H9 (cell line): ENCODE data around the gene LENG1. TPM values are rescaled to one million over a fixed set of nuclear protein-coding genes. Genes with fewer than 3 reads are reported as not detected.

ENCODE experiments used
- DNase-seq: peaks from one replicate; pipeline ENCODE4 v3.0.0-alpha.2; 2017
- H2AFZ ChIP-seq: one replicate; pipeline ENCODE4 v1.6.1; 2013; ENCODE audit warnings: mild to moderate bottlenecking, low read length, control low read depth, moderate library complexity
- H2AK5ac ChIP-seq: 2 replicates; pipeline ENCODE4 v1.6.1; 2013; ENCODE audit warnings: low read length, control low read depth, mixed read lengths; ENCODE audit not compliant: insufficient read length
- H2BK120ac ChIP-seq: one replicate; pipeline ENCODE4 v1.6.1; 2013; ENCODE audit warnings: low read depth, mild to moderate bottlenecking, low read length, control low read depth, inconsistent platforms; ENCODE audit not compliant: poor library complexity, severe bottlenecking
- H2BK12ac ChIP-seq: 2 replicates; pipeline ENCODE4 v1.6.1; 2013; ENCODE audit warnings: low read length, control low read depth, mixed read lengths, low read depth; ENCODE audit not compliant: insufficient read length
- H2BK15ac ChIP-seq: 2 replicates; pipeline ENCODE4 v1.6.1; 2013; ENCODE audit warnings: low read depth, low read length, control low read depth
- H2BK20ac ChIP-seq: one replicate; pipeline ENCODE4 v1.6.1; 2013; ENCODE audit warnings: low read depth, mild to moderate bottlenecking, low read length, control low read depth, inconsistent platforms; ENCODE audit not compliant: poor library complexity, severe bottlenecking
- H2BK5ac ChIP-seq: 2 replicates; pipeline ENCODE4 v1.6.1; 2013; ENCODE audit warnings: low read length, control low read depth, mixed read lengths; ENCODE audit not compliant: insufficient read length
- H3K14ac ChIP-seq: 2 replicates; pipeline ENCODE4 v1.6.1; 2013; ENCODE audit warnings: low read length, control low read depth; ENCODE audit not compliant: insufficient read depth
- H3K18ac ChIP-seq: 2 replicates; pipeline ENCODE4 v1.6.1; 2013; ENCODE audit warnings: low read depth, mild to moderate bottlenecking, mixed read lengths, low read length, control low read depth; ENCODE audit not compliant: insufficient read length
- H3K23ac ChIP-seq: 2 replicates; pipeline ENCODE4 v1.6.1; 2013; ENCODE audit warnings: low read length, control low read depth, mixed read lengths, low read depth; ENCODE audit not compliant: insufficient read length
- H3K23me2 ChIP-seq: 2 replicates; pipeline ENCODE4 v1.6.1; 2013; ENCODE audit warnings: low read depth, mild to moderate bottlenecking, mixed read lengths, low read length, control low read depth; ENCODE audit not compliant: insufficient read length, poor library complexity, severe bottlenecking
- H3K27ac ChIP-seq: 2 replicates; pipeline ENCODE4 v1.5.1; 2013; ENCODE audit warnings: low read length, control low read depth, mixed read lengths, low read depth; ENCODE audit not compliant: insufficient read length
- H3K27me3 ChIP-seq: 2 replicates; pipeline ENCODE4 v1.6.1; 2013; ENCODE audit warnings: low read length, control low read depth, inconsistent platforms; ENCODE audit not compliant: insufficient read depth
- H3K4ac ChIP-seq: 2 replicates; pipeline ENCODE4 v1.6.1; 2013; ENCODE audit warnings: low read depth, mild to moderate bottlenecking, control low read depth, inconsistent platforms, low read length, moderate library complexity
- H3K4me1 ChIP-seq: 2 replicates; pipeline ENCODE4 v1.6.1; 2013; ENCODE audit warnings: low read length, control low read depth, inconsistent platforms; ENCODE audit not compliant: insufficient read depth
- H3K4me2 ChIP-seq: 2 replicates; pipeline ENCODE4 v1.6.1; 2013; ENCODE audit warnings: low read length, control low read depth, mixed read lengths; ENCODE audit not compliant: insufficient read length, insufficient read depth
- H3K56ac ChIP-seq: 2 replicates; pipeline ENCODE4 v1.6.1; 2013; ENCODE audit warnings: low read depth, mild to moderate bottlenecking, mixed read lengths, low read length, control low read depth; ENCODE audit not compliant: insufficient read length
- H3K79me1 ChIP-seq: 2 replicates; pipeline ENCODE4 v1.6.1; 2013; ENCODE audit warnings: low read depth, mild to moderate bottlenecking, moderate library complexity, low read length, control low read depth, inconsistent platforms; ENCODE audit not compliant: insufficient read depth, poor library complexity, severe bottlenecking
- H3K79me2 ChIP-seq: 2 replicates; pipeline ENCODE4 v1.6.1; 2013; ENCODE audit warnings: low read length, control low read depth, inconsistent platforms; ENCODE audit not compliant: insufficient read depth
- H3K9ac ChIP-seq: 2 replicates; pipeline ENCODE4 v1.6.1; 2013; ENCODE audit warnings: low read length, control low read depth, mixed read lengths; ENCODE audit not compliant: insufficient read length; ENCODE audit errors: extremely low read depth
- H3K9me3 ChIP-seq: one replicate; pipeline ENCODE4 v1.6.1; 2013; ENCODE audit warnings: low read depth, low read length, inconsistent platforms; ENCODE audit not compliant: control insufficient read depth
- H3T11ph ChIP-seq: one replicate; pipeline ENCODE4 v1.6.1; 2013; ENCODE audit warnings: mild to moderate bottlenecking, low read length, control low read depth, inconsistent platforms
- H4K20me1 ChIP-seq: one replicate; pipeline ENCODE4 v1.6.1; 2013; ENCODE audit not compliant: control insufficient read depth, insufficient read length, insufficient read depth
- H4K5ac ChIP-seq: 2 replicates; pipeline ENCODE4 v1.6.1; 2013; ENCODE audit warnings: low read depth, mild to moderate bottlenecking, mixed read lengths, low read length, control low read depth; ENCODE audit not compliant: insufficient read length
- H4K8ac ChIP-seq: replicated peaks from 2 replicates; pipeline ENCODE4 v1.6.1; 2013; ENCODE audit warnings: low read length, control low read depth, mixed read lengths, low read depth; ENCODE audit not compliant: insufficient read length
- H4K91ac ChIP-seq: 2 replicates; pipeline ENCODE4 v1.6.1; 2013; ENCODE audit warnings: low read depth, mild to moderate bottlenecking, moderate library complexity, mixed read lengths, low read length, control low read depth; ENCODE audit not compliant: insufficient read length
- H3K27ac Mint-ChIP-seq, 3 experiments: 2 replicates in 2 of 3; 3 replicates in 1 of 3; pipeline ENCODE4 v1.8.0; 2020 to 2021; ENCODE audit warnings: mixed read lengths in 3 of 3, mild to moderate bottlenecking in 1 of 3, moderate library complexity in 1 of 3
- H3K27me3 Mint-ChIP-seq: 2 replicates; pipeline ENCODE4 v1.8.0; 2021; ENCODE audit warnings: low read depth, mild to moderate bottlenecking, moderate library complexity, mixed read lengths
- H3K36me3 Mint-ChIP-seq, 3 experiments: 2 replicates in 2 of 3; 3 replicates in 1 of 3; pipeline ENCODE4 v1.8.0; 2020 to 2021; ENCODE audit warnings: low read depth in 3 of 3, mixed read lengths in 3 of 3; ENCODE audit not compliant: insufficient read depth in 1 of 3
- H3K4me1 Mint-ChIP-seq, 2 experiments: 2 replicates each; pipeline ENCODE4 v1.8.0; 2020; ENCODE audit warnings: mixed read lengths in 2 of 2
- H3K4me3 Mint-ChIP-seq, 2 experiments: 2 replicates in 1 of 2; 3 replicates in 1 of 2; pipeline ENCODE4 v1.8.0; 2020 to 2021; ENCODE audit warnings: mild to moderate bottlenecking in 2 of 2, mixed read lengths in 2 of 2, moderate library complexity in 1 of 2
- H3K9me3 Mint-ChIP-seq, 2 experiments: 2 replicates in 1 of 2; 3 replicates in 1 of 2; pipeline ENCODE4 v1.8.0; 2020; ENCODE audit warnings: mild to moderate bottlenecking in 2 of 2, mixed read lengths in 2 of 2, moderate library complexity in 1 of 2
- WGBS: extraction: QIAGEN DNeasy Blood & Tissue Kit; methylation state at CpG from one replicate; pipeline ENCODE4 v1.1.7; 2013; ENCODE audit warnings: missing lambda C conversion rate, low lambda C conversion rate, mixed read lengths; ENCODE audit not compliant: insufficient read length; ENCODE audit errors: extremely low coverage; 5-methylcytosine and 5-hydroxymethylcytosine counted together
- total RNA-seq: library from RNA; stranded (reverse); gene quantifications from 2 replicates; pipeline ENCODE4 v1.2.1, GENCODE V29; 2021
- TF ChIP-seq, protein P1 (sequence below): fragments of 200-600 bp; sonication (generic); conservative IDR thresholded peaks from 3 replicates; pipeline ENCODE4 v1.8.0; 2021; ENCODE audit warnings: antibody characterized with exemption, mild to moderate bottlenecking

LENG1 gene
- total RNA-seq, 1 experiment from 2014 or later: 7.1 TPM

DNA sequence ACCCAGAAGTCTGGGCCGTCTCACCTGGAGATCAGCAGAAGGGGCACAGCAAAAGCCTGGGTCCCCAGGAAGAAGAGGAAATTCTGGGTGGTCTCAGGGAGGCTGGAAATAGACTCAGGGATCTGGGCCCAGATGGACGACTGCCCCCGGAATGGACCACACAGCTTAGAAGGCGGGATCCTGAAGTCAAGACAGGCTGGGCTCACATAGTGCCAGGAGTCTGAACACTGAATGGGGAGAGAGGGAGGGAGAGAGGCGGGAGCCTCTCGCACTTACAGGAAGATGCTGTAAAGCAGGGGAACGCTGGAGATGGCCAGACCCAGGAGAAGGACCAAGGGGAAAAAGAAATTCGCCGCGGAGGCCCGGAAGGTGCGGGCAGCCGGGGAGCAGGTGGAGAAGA is 1.3 kb upstream of the LENG1 start:
- Histone ChIP-seq H4K5ac (no peak overlapping the region), H3K4me2 (peak overlapping the region; percentile 81), H2BK5ac (no peak overlapping the region), H2AK5ac (no peak overlapping the region), H3K23ac (no peak overlapping the region), H2AFZ (no peak overlapping the region), H3K23me2 (peaks cover 18% of the 10 kb centered on the region), H3K27ac (no peak overlapping the region), H3K56ac (no peak overlapping the region), H2BK120ac (no peak overlapping the region), H3T11ph (no peak overlapping the region), H4K8ac (no peak overlapping the region), H3K9me3 (no peaks in the 10 kb centered on the region), H3K27me3 (no peaks in the 10 kb centered on the region), H2BK20ac (no peak overlapping the region), H3K79me1 (no peaks in the 10 kb centered on the region), H2BK12ac (no peak overlapping the region), H2BK15ac (no peak overlapping the region), H3K4me1 (no peaks in the 10 kb centered on the region), H3K79me2 (no peaks in the 10 kb centered on the region; the same call in 1 of the 2 replicates), H4K91ac (no peak overlapping the region), H3K9ac (peak overlapping the region; percentile 59), H3K4ac (no peak overlapping the region), H3K18ac (no peak overlapping the region), H3K14ac (0 out of 2 replicates have a peak overlapping the region, but pooled peaks have one; percentile 15), H4K20me1 (no peaks in the 10 kb centered on the region)
- peaks cover 0 to 5% of the 10 kb centered on the region in 2 experiments; a peak in 2 of 5 replicates for H3K9me3 Mint-ChIP-seq
- TF ChIP-seq, protein P1, sequence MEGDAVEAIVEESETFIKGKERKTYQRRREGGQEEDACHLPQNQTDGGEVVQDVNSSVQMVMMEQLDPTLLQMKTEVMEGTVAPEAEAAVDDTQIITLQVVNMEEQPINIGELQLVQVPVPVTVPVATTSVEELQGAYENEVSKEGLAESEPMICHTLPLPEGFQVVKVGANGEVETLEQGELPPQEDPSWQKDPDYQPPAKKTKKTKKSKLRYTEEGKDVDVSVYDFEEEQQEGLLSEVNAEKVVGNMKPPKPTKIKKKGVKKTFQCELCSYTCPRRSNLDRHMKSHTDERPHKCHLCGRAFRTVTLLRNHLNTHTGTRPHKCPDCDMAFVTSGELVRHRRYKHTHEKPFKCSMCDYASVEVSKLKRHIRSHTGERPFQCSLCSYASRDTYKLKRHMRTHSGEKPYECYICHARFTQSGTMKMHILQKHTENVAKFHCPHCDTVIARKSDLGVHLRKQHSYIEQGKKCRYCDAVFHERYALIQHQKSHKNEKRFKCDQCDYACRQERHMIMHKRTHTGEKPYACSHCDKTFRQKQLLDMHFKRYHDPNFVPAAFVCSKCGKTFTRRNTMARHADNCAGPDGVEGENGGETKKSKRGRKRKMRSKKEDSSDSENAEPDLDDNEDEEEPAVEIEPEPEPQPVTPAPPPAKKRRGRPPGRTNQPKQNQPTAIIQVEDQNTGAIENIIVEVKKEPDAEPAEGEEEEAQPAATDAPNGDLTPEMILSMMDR: no peak
- peak overlapping the region in 2 of 3 experiments; percentile 96 to 99; a peak in 4 of 7 replicates for H3K27ac Mint-ChIP-seq
- peaks cover 40% of the 10 kb centered on the region for H3K27me3 Mint-ChIP-seq
- DNase-seq: no peak
- H3K4me3 Mint-ChIP-seq: peak overlapping the region; percentile 99 to 100
- H3K36me3 Mint-ChIP-seq: peaks cover 11 to 24% (median 22%) of the 10 kb centered on the region in 3 experiments
- no CpG with 5 or more reads among the region's 13 CpGs for WGBS
- H3K4me1 Mint-ChIP-seq: peaks cover 33 to 41% of the 10 kb centered on the region in 2 experiments
